ENCODE measurements around the gene WAPL.
A peak's percentile ranks its signal among the peaks of the same experiment; 100 is the strongest.
"Not testable (repeated sequence)": the region's sequence is repeated elsewhere in the genome, so short reads cannot be mapped to it uniquely, and the experiment has no call there.

Gene WAPL

GRCh38 chr10:86392723-86393094 lies 128.9 kb downstream of the WAPL start:
- intact Hi-C loops (cut with DNase I), result no loop called here
- DNase-seq, result peak in 2 of 10 donors; percentile 37 to 64

- intact Hi-C loops (cut with DNase I), result no loop called here
- DNase-seq, result peak in 2 of 10 donors; percentile 39 to 59
Observed at GRCh38 chr10:86391986-86392722, 129.4 kb downstream of the WAPL start.

- peak in 1 of 10 donors; percentile 29 for DNase-seq
- intact Hi-C loops (cut with DNase I), result no loop called here
Observed at GRCh38 chr10:86391236-86391840, 130.3 kb downstream of the WAPL start.

GRCh38 chr10:86390337-86391120 lies 131.1 kb downstream of the WAPL start:
- peak in 1 of 10 donors; percentile 44 for DNase-seq
- intact Hi-C loops (cut with DNase I), result no loop called here

- intact Hi-C loops (cut with DNase I), result no loop called here
- peak in 1 of 10 donors; percentile 78 for DNase-seq
Observed at GRCh38 chr10:86389441-86390193, 132.0 kb downstream of the WAPL start.

- intact Hi-C loops (cut with DNase I), result not testable (repeated sequence)
Observed at GRCh38 chr10:86389109-86389440, 132.5 kb downstream of the WAPL start.

DNA sequence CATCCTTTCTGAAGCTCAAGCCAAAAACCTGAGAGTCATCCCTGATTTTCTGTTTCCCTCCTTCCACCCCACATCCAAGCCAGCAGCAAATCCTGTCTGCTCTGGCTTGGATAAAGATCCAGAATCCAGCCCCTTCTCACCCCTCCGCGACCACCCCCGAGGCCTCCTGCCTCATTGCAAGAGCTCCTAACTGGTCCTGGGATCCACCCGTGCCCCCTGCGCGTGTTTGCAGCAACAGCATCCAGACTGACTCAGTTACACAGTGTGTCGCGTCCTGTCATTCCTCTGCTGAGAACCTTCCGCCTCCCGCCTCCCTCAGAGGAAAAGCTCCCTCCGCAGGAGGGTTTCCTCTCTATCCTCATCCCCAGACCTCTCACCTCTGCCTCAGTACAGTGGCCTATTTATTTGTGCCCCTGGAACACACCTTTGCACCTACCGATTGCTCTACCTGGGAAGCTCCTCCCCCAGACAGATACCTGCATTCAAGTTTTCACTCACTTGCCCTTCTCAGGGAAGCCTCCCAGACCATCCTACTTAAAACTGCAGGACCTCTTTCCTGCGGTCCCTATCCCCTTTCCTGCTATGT lies 133.4 kb downstream of the WAPL start:
- intact Hi-C loops (cut with DNase I), result no loop called here
- DNase-seq, result peak in 1 of 10 donors; percentile 85

More at GRCh38 chr10:86389109-86389440, 132.5 kb downstream of the WAPL start:
- DNase-seq, result not testable (repeated sequence)

DNA sequence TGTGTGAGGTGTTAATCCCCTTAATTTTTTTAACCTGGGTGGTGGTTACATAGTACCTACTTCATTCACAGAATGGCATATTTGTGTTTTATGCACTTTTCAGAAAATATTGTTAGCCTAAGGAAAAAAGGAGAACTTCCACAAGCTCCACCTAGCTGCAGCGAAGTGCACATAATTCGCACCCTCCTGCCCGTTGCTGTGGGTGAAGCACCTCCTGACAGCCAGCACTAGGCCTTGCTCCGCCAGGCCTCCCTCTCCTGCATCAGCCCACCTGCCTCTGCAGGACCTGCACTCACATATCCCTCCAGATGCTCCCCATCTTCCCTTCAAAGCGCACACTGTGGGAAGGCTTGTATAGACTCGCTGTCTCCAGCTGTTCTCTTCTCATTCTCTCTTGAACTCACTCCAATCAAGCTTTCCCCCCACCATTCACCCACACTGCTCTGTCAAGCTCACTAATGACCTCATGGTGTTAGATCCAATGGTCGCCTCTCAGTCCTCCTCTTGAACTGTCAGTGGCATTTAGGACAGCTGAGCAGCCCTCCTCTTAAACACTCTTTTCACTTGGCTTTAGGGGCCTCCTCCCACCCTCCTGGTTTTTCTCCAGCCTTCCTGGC lies 134.3 kb downstream of the WAPL start:
- intact Hi-C loops (cut with DNase I), result no loop called here
- peak in 3 of 10 donors; percentile 20 to 79 (median 74) for DNase-seq

GRCh38 chr10:86385806-86386205 lies 135.8 kb downstream of the WAPL start:
- DNase-seq, result peak in 1 of 10 donors; percentile 33
- intact Hi-C loops (cut with DNase I), result no loop called here
